K562 (cell line): ENCODE measurements around the gene DCUN1D3. TPM values are rescaled to one million over a fixed set of nuclear protein-coding genes. Genes with fewer than 3 reads are reported as not detected.

ENCODE experiments used
- ATAC-seq: fragments of 200-7000 bp; cut with Tn5 transposase; 3 replicates; pipeline ENCODE4 v1.9.1; 2020; ENCODE audit warnings: moderate library complexity
- BruUV-seq: library from RNA; stranded (reverse); fragments of 400-500 nt; replicated peaks from 2 replicates; lab custom pipeline; 2021; lab: Mats Ljungman, UMichigan
- CTCF ChIA-PET: fragments of 300-600 bp; formaldehyde crosslinking; extraction: SDS; loops from one replicate; lab custom pipeline; 2021; ENCODE audit warnings: low intra/inter-chr PET ratio; lab: Yijun Ruan, JAX
- POLR2A ChIA-PET: fragments of 300-600, 350-650 bp; sonication (Branson Sonifier 250); formaldehyde crosslinking; extraction: SDS; loops from one replicate; lab custom pipeline; 2021; ENCODE audit warnings: antibody characterized with exemption, inconsistent platforms; lab: Yijun Ruan, JAX
- DNase-seq, 4 experiments: peaks; one replicate each; pipeline versions ENCODE4 v3.0.0 to v3.0.0-alpha.2; 2011 to 2018; ENCODE audit warnings: low spot score in 3 of 4, mixed read lengths in 3 of 4; ENCODE audit errors: extremely low read depth in 1 of 4
- FAIRE-seq: peaks from 2 replicates; lab custom pipeline; 2011; peaks lifted over from hg19 to GRCh38; lab: Jason Lieb, UNC
- H2AFZ ChIP-seq: 2 replicates; pipeline ENCODE4 v1.6.0; 2011; ENCODE audit warnings: low read depth, low read length, control low read depth, inconsistent platforms
- H3K27ac ChIP-seq: fragments of 200-600 bp; 3 replicates; pipeline ENCODE4 v1.8.0; 2011; ENCODE audit warnings: low read depth, mild to moderate bottlenecking, control low read depth, inconsistent platforms, low read length, moderate library complexity, mixed read lengths; ENCODE audit errors: extremely low read depth
- H3K27me3 ChIP-seq, 2 experiments: fragments of 300-600 bp in 1 of 2; 2 replicates in 1 of 2; 3 replicates in 1 of 2; pipeline versions ENCODE4 v1.6.0 to v1.8.0; 2011; ENCODE audit warnings: inconsistent platforms in 2 of 2, low read length in 2 of 2, mild to moderate bottlenecking in 1 of 2, mixed read lengths in 1 of 2, moderate library complexity in 1 of 2; ENCODE audit not compliant: control insufficient read depth in 2 of 2, insufficient read depth in 2 of 2
- H3K36me3 ChIP-seq: fragments of 300-600 bp; 3 replicates; pipeline ENCODE4 v1.8.0; 2011; ENCODE audit warnings: mild to moderate bottlenecking, low read length, inconsistent platforms; ENCODE audit not compliant: control insufficient read depth, insufficient read depth
- H3K4me1 ChIP-seq, 2 experiments: fragments of 200-600 bp in 1 of 2; replicated peaks in 1 of 2; 2 replicates in 1 of 2; 3 replicates in 1 of 2; pipeline versions ENCODE4 v1.5.1 to v1.8.0; 2011; ENCODE audit warnings: inconsistent platforms in 2 of 2, low read length in 2 of 2, mild to moderate bottlenecking in 1 of 2, mixed read lengths in 1 of 2, moderate library complexity in 1 of 2; ENCODE audit not compliant: control insufficient read depth in 2 of 2, insufficient read depth in 2 of 2
- H3K4me2 ChIP-seq: 2 replicates; pipeline ENCODE4 v1.6.1; 2011; ENCODE audit warnings: low read length, control low read depth, inconsistent platforms, mixed read lengths; ENCODE audit not compliant: insufficient read depth
- H3K4me3 ChIP-seq: fragments of 200-600 bp; sonication (generic), shearing (Covaris generic); 2 replicates; pipeline ENCODE4 v1.5.1; 2016; ENCODE audit warnings: control low read depth, inconsistent platforms
- H3K79me2 ChIP-seq: fragments of 200-600 bp; 3 replicates; pipeline ENCODE4 v1.8.0; 2011; ENCODE audit warnings: low read length, inconsistent platforms; ENCODE audit not compliant: control insufficient read depth, insufficient read depth
- H3K9ac ChIP-seq, 2 experiments: 2 replicates each; pipeline versions ENCODE4 v1.6.0 to v1.6.1; 2011; ENCODE audit warnings: low read depth in 2 of 2, low read length in 2 of 2, control low read depth in 1 of 2, inconsistent platforms in 1 of 2, mild to moderate bottlenecking in 1 of 2, mixed read lengths in 1 of 2; ENCODE audit not compliant: insufficient read depth in 1 of 2
- H3K9me1 ChIP-seq: one replicate; pipeline ENCODE4 v1.6.0; 2011; ENCODE audit warnings: inconsistent platforms, mild to moderate bottlenecking, low read length, moderate library complexity; ENCODE audit not compliant: control insufficient read depth, insufficient read depth
- H3K9me3 ChIP-seq: replicated peaks from 2 replicates; pipeline ENCODE4 v1.5.1; 2011; ENCODE audit warnings: low read depth, low read length, inconsistent platforms; ENCODE audit not compliant: control insufficient read depth, insufficient read depth
- H4K20me1 ChIP-seq: replicated peaks from 2 replicates; pipeline ENCODE4 v1.6.1; 2011; ENCODE audit warnings: low read length, inconsistent platforms, mixed read lengths; ENCODE audit not compliant: control insufficient read depth, insufficient read depth
- CBFA2T2 ChIP-seq: fragments of 450-650 bp; conservative IDR thresholded peaks from 2 replicates; pipeline ENCODE4 v1.6.1; 2017; ENCODE audit warnings: mild to moderate bottlenecking
- NFIC ChIP-seq: fragments of 450-650 bp; IDR thresholded peaks from 2 replicates; pipeline ENCODE4 v1.6.1; 2017; ENCODE audit warnings: mild to moderate bottlenecking, inconsistent platforms
- NFIX ChIP-seq: fragments of 250-450 bp; sonication (Bioruptor Pico); IDR thresholded peaks from 2 replicates; pipeline ENCODE4 v1.4.0; 2020; ENCODE audit warnings: low read depth, mild to moderate bottlenecking, moderate library complexity
- NR2C1 ChIP-seq, 2 experiments: fragments of 450-650 bp; IDR thresholded peaks; 2 replicates each; pipeline ENCODE4 v1.6.1; 2017; ENCODE audit warnings: mild to moderate bottlenecking in 2 of 2, antibody characterized with exemption in 1 of 2, inconsistent platforms in 1 of 2, missing compliant biosample characterization in 1 of 2, missing genetic modification characterization in 1 of 2
- ZC3H4 ChIP-seq: sonication (generic); formaldehyde crosslinking; IDR thresholded peaks from 2 replicates; pipeline ENCODE4 v1.9.0; 2021; ENCODE audit warnings: missing genetic modification reagents, borderline replicate concordance
- ZNF239 ChIP-seq: fragments of 250-450 bp; sonication (Bioruptor Pico); IDR thresholded peaks from 2 replicates; pipeline ENCODE4 v1.4.0; 2020; ENCODE audit warnings: mild to moderate bottlenecking
- WGBS: fragments of 100-300 bp; shearing (Covaris generic); methylation state at CpG from one replicate; pipeline ENCODE4 v1.1.6; 2016; ENCODE audit warnings: low coverage, mixed read lengths; ENCODE audit not compliant: insufficient coverage; ENCODE audit errors: missing lambda C conversion rate; 5-methylcytosine and 5-hydroxymethylcytosine counted together
- in situ Hi-C: fragments of 300-500 bp; cut with MboI; formaldehyde crosslinking; loops from 4 replicates; pipeline ENCODE4 v1.15.0; 2018; ENCODE audit warnings: inconsistent platforms, mixed read lengths
- intact Hi-C: fragments of 100-400 bp; cut with micrococcal nuclease; formaldehyde crosslinking; loops from 2 replicates; pipeline ENCODE4 v1.14.2; 2022
- polyA plus RNA-seq, 8 experiments: library from polyadenylated mRNA; depleted of rRNA in 4 of 8; stranded (reverse) in 5 of 8; unstranded in 3 of 8; fragments of >200 nt; fragmentation: Nextera tagmentation in 2 of 8; fragmentation: Illumina TruSeq in 1 of 8; extraction: Ambion mirVana in 2 of 8; extraction: Trizol in 1 of 8; gene quantifications; 2 replicates each; pipeline versions ENCODE4 v1.2.1 to v1.2.3, GENCODE V29; 2011 to 2014; ENCODE audit warnings: inconsistent platforms in 1 of 8, missing spikeins in 1 of 8
- total RNA-seq, 7 experiments: library from RNA; depleted of rRNA in 6 of 7; stranded (reverse); fragments of >200 nt in 6 of 7; fragmentation: Illumina TruSeq in 2 of 7; extraction: Trizol in 2 of 7; gene quantifications; 2 replicates each; pipeline versions ENCODE4 v1.2.1 to v1.2.3, GENCODE V29; 2011 to 2021; ENCODE audit warnings: low replicate concordance in 1 of 7

DCUN1D3 gene
- total and polyA plus RNA-seq, 9 of the 15 experiments (the other 6 are each of a cell fraction or from before 2014, with no cell fraction given): 1.0 to 4.7 (median 2.2) TPM

DNA sequence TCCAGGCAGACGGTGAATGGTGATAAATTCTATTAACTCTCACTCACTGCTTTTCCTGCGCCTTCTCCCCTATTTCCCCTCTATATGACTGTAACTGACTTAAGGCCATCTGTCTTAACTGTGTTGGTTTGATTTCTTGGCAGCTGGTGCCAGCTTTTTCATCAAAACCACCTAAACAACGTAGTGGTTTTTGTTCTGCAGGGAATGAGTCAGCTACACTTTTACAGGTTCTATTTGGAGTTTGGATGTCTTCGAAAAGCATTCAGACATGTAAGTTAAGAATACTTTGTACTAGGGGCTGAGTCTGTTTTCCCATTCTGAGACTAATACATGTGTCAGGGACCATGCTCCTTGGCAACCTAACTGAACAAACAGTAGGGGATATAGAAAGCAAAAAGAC, 85.4 kb downstream of the DCUN1D3 start:
- Histone ChIP-seq H2AFZ (no peak overlapping the region), H3K4me2 (no peak overlapping the region), H3K27ac (no peak overlapping the region), H3K9ac (no peak overlapping the region), H4K20me1 (no peaks in the 10 kb centered on the region), H3K9me3 (no peaks in the 10 kb centered on the region; the same call in 1 of the 2 replicates), H3K36me3 (peaks cover 59% of the 10 kb centered on the region), H3K4me3 (no peak overlapping the region), H3K27me3 (no peaks in the 10 kb centered on the region), H3K9me1 (no peaks in the 10 kb centered on the region), H3K79me2 (peaks cover 4% of the 10 kb centered on the region; the same call in 1 of the 3 replicates), H3K4me1 (no peaks in the 10 kb centered on the region; a peak in 1 of 5 replicates)
- in situ Hi-C loops: no loop called here
- TF ChIP-seq ZC3H4 (CRISPR knock-in tag): no peak
- BruUV-seq: no TSS peak
- intact Hi-C loops: no loop called here
- CTCF ChIA-PET: no interaction called here
- FAIRE-seq (no peak), DNase-seq (no peak), ATAC-seq (no peak)
- POLR2A ChIA-PET: interaction anchor here (0.5 to 1.7 kb wide), 5 partner anchors 8 to 147 kb away, joined by 3 to 9 read pairs (median 3); partner anchors contain the start of genes ACSM3, ERI2 and REXO5
- WGBS: 84% methylated on average over 4 of the region's 4 CpGs

- peaks cover 52% of the 10 kb centered on the region for H3K36me3 ChIP-seq
- WGBS: 51% methylated on average over 2 of the region's 2 CpGs
- FAIRE-seq (no peak), ATAC-seq (no peak), DNase-seq (no peak)
- in situ Hi-C loops (no loop called here), intact Hi-C loops (no loop called here)
- no peak overlapping the region for H3K27ac ChIP-seq
- H3K4me2 ChIP-seq: no peak overlapping the region
- H3K27me3 ChIP-seq: no peaks in the 10 kb centered on the region
- H3K4me3 ChIP-seq: no peak overlapping the region
- POLR2A ChIA-PET: interaction anchor here (0.9 kb wide), 1 partner anchor 29 kb away, joined by 3 read pairs; no protein-coding TSS in a partner anchor
- peaks cover 6 to 13% of the 10 kb centered on the region in 2 experiments for H3K4me1 ChIP-seq
- no peaks in the 10 kb centered on the region for H3K9me1 ChIP-seq
- TF ChIP-seq NR2C1 (IDR thresholded peaks at IDR 0.05) (no peak), NR2C1 (tag; IDR thresholded peaks at IDR 0.05) (no peak), NFIC (peak; percentile 95), NFIX (CRISPR knock-in tag) (peak; percentile 53), CBFA2T2 (no peak), ZNF239 (no peak)
- no peak overlapping the region for H3K9ac ChIP-seq
- BruUV-seq: no TSS peak
- peaks cover 19% of the 10 kb centered on the region for H3K79me2 ChIP-seq
- H3K9me3 ChIP-seq: no peaks in the 10 kb centered on the region; the same call in 1 of the 2 replicates
- no peak overlapping the region for H2AFZ ChIP-seq
- H4K20me1 ChIP-seq: no peaks in the 10 kb centered on the region
- CTCF ChIA-PET: no interaction called here
Measured at GRCh38 chr16:20812510-20812909, 87.6 kb downstream of the DCUN1D3 start.
